Astrocyte (in vitro differentiated cells and primary cell): ENCODE measurements around the gene TTC31. TPM values are rescaled to one million over a fixed set of nuclear protein-coding genes. Genes with fewer than 3 reads are reported as not detected.

Experiments used
- DNase-seq: peaks from one replicate; pipeline ENCODE4 v3.0.0-alpha.2; 2010; ENCODE audit warnings: low read depth
- FAIRE-seq: peaks from 2 replicates; lab custom pipeline; 2011; peaks lifted over from hg19 to GRCh38; lab: Jason Lieb, UNC
- H2AFZ ChIP-seq: 2 replicates; pipeline ENCODE4 v1.6.0; 2012; ENCODE audit warnings: low read depth, low read length, inconsistent platforms
- H3K27ac ChIP-seq: 2 replicates; pipeline ENCODE4 v1.5.1; 2011; ENCODE audit warnings: low read depth, low read length, inconsistent platforms
- H3K27me3 ChIP-seq: 2 replicates; pipeline ENCODE4 v1.6.0; 2011; ENCODE audit warnings: low read length, inconsistent platforms; ENCODE audit not compliant: insufficient read depth
- H3K36me3 ChIP-seq: 2 replicates; pipeline ENCODE4 v1.5.1; 2011; ENCODE audit warnings: low read length, inconsistent platforms; ENCODE audit not compliant: insufficient read depth
- H3K4me1 ChIP-seq: 2 replicates; pipeline ENCODE4 v1.5.1; 2011; ENCODE audit warnings: low read length, inconsistent platforms; ENCODE audit not compliant: insufficient read depth
- H3K4me2 ChIP-seq: 2 replicates; pipeline ENCODE4 v1.6.0; 2012; ENCODE audit warnings: low read length, inconsistent platforms
- H3K4me3 ChIP-seq: 2 replicates; pipeline ENCODE4 v1.5.1; 2011; ENCODE audit warnings: low read depth, mild to moderate bottlenecking, low read length, inconsistent platforms; ENCODE audit not compliant: insufficient read depth
- H3K79me2 ChIP-seq: 2 replicates; pipeline ENCODE4 v1.6.0; 2012; ENCODE audit warnings: mild to moderate bottlenecking, low read length, inconsistent platforms; ENCODE audit not compliant: insufficient read depth
- H3K9ac ChIP-seq: 2 replicates; pipeline ENCODE4 v1.6.0; 2012; ENCODE audit warnings: mild to moderate bottlenecking, low read length, inconsistent platforms
- H3K9me3 ChIP-seq: 2 replicates; pipeline ENCODE4 v1.5.1; 2012; ENCODE audit warnings: low read depth, mild to moderate bottlenecking, low read length, inconsistent platforms; ENCODE audit not compliant: insufficient read depth
- H4K20me1 ChIP-seq: 2 replicates; pipeline ENCODE4 v1.6.0; 2012; ENCODE audit warnings: low read length, inconsistent platforms; ENCODE audit not compliant: insufficient read depth
- H3K27ac Mint-ChIP-seq: one replicate; pipeline ENCODE4 v1.8.0; 2021; ENCODE audit warnings: mild to moderate bottlenecking, mixed read lengths; ENCODE audit not compliant: unreplicated experiment
- H3K27me3 Mint-ChIP-seq: one replicate; pipeline ENCODE4 v1.8.0; 2021; ENCODE audit warnings: low read depth, mixed read lengths; ENCODE audit not compliant: unreplicated experiment
- H3K36me3 Mint-ChIP-seq: one replicate; pipeline ENCODE4 v1.8.0; 2021; ENCODE audit warnings: low read depth, mixed read lengths; ENCODE audit not compliant: unreplicated experiment
- H3K4me1 Mint-ChIP-seq: one replicate; pipeline ENCODE4 v1.8.0; 2021; ENCODE audit warnings: low read depth, mixed read lengths; ENCODE audit not compliant: unreplicated experiment
- H3K4me3 Mint-ChIP-seq: one replicate; pipeline ENCODE4 v1.8.0; 2021; ENCODE audit warnings: mild to moderate bottlenecking, moderate library complexity, mixed read lengths; ENCODE audit not compliant: unreplicated experiment
- H3K9me3 Mint-ChIP-seq: one replicate; pipeline ENCODE4 v1.8.0; 2021; ENCODE audit warnings: mild to moderate bottlenecking, mixed read lengths; ENCODE audit not compliant: unreplicated experiment
- EZH2 ChIP-seq: IDR thresholded peaks from 2 replicates; pipeline ENCODE4 v1.6.1; 2012; ENCODE audit warnings: mild to moderate bottlenecking, low read length, inconsistent platforms; ENCODE audit not compliant: insufficient read depth
- total RNA-seq: library from RNA; stranded (reverse); gene quantifications from 2 replicates; pipeline ENCODE4 v1.2.1, GENCODE V29; 2021
- TF ChIP-seq, protein P1 (sequence below): IDR thresholded peaks from 2 replicates; pipeline ENCODE4 v1.5.1; 2011; ENCODE audit warnings: low read depth, mild to moderate bottlenecking, inconsistent platforms, low read length, moderate library complexity; ENCODE audit not compliant: insufficient read depth

Gene TTC31
- total RNA-seq, 1 donor from 2014 or later: 12.0 TPM

- Mint-ChIP-seq H3K27ac (no peak overlapping the region), H3K9me3 (peaks cover 3% of the 10 kb centered on the region), H3K4me3 (peak overlapping the region; percentile 96), H3K4me1 (peaks cover 11% of the 10 kb centered on the region), H3K27me3 (peaks cover 8% of the 10 kb centered on the region), H3K36me3 (peaks cover 12% of the 10 kb centered on the region)
- Histone ChIP-seq H3K4me1 (peaks cover 19% of the 10 kb centered on the region), H3K9me3 (no peaks in the 10 kb centered on the region), H3K36me3 (peaks cover 22% of the 10 kb centered on the region), H3K79me2 (peaks cover 41% of the 10 kb centered on the region), H3K27ac (no peak overlapping the region), H3K27me3 (no peaks in the 10 kb centered on the region), H4K20me1 (peaks cover 40% of the 10 kb centered on the region), H3K4me3 (no peak overlapping the region), H3K9ac (peak overlapping the region; percentile 93), H2AFZ (no peak overlapping the region), H3K4me2 (peak overlapping the region; percentile 98)
- no peak for DNase-seq
- TF ChIP-seq, protein P1, sequence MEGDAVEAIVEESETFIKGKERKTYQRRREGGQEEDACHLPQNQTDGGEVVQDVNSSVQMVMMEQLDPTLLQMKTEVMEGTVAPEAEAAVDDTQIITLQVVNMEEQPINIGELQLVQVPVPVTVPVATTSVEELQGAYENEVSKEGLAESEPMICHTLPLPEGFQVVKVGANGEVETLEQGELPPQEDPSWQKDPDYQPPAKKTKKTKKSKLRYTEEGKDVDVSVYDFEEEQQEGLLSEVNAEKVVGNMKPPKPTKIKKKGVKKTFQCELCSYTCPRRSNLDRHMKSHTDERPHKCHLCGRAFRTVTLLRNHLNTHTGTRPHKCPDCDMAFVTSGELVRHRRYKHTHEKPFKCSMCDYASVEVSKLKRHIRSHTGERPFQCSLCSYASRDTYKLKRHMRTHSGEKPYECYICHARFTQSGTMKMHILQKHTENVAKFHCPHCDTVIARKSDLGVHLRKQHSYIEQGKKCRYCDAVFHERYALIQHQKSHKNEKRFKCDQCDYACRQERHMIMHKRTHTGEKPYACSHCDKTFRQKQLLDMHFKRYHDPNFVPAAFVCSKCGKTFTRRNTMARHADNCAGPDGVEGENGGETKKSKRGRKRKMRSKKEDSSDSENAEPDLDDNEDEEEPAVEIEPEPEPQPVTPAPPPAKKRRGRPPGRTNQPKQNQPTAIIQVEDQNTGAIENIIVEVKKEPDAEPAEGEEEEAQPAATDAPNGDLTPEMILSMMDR: no peak
- TF ChIP-seq EZH2: no peak
- FAIRE-seq: no peak
These were observed 44.9 kb downstream of the TTC31 start for GRCh38 chr2:74527741-74528140.

- no peak for FAIRE-seq
- Histone ChIP-seq H3K27me3 (no peaks in the 10 kb centered on the region), H3K36me3 (peaks cover 29% of the 10 kb centered on the region), H3K4me3 (peak overlapping the region; percentile 94), H3K79me2 (peaks cover 41% of the 10 kb centered on the region), H3K27ac (peak overlapping the region; percentile 82), H4K20me1 (peaks cover 44% of the 10 kb centered on the region), H3K9me3 (no peaks in the 10 kb centered on the region), H3K4me2 (peak overlapping the region; percentile 98), H3K9ac (peak overlapping the region; percentile 93), H3K4me1 (peaks cover 19% of the 10 kb centered on the region), H2AFZ (peak overlapping the region; percentile 83)
- Mint-ChIP-seq H3K27me3 (no peaks in the 10 kb centered on the region), H3K27ac (peak overlapping the region; percentile 88), H3K4me3 (peak overlapping the region; percentile 96), H3K9me3 (no peaks in the 10 kb centered on the region), H3K4me1 (peaks cover 11% of the 10 kb centered on the region), H3K36me3 (peaks cover 17% of the 10 kb centered on the region)
- no peak for DNase-seq
- no peak for TF ChIP-seq EZH2
- TF ChIP-seq, protein P1: no peak
These were observed 45.9 kb downstream of the TTC31 start for GRCh38 chr2:74528600-74529356.
